ENCODE measurements around the gene CABP4. TPM values are rescaled to one million over a fixed set of nuclear protein-coding genes. Genes with fewer than 3 reads are reported as not detected.

The CABP4 gene
- total RNA-seq, 1 donor = not detected

GRCh38 chr11:67489203-67489884 lies 34.2 kb downstream of the CABP4 start:
- DNase-seq (ENCODE audit: low read depth) = no peak
- no peak for TF ChIP-seq CTCF (IDR thresholded peaks at IDR 0.05; ENCODE audit: insufficient read depth, low read length)
- no peak overlapping the region for H3K4me3 ChIP-seq (ENCODE audit: low read depth, low read length)

GRCh38 chr11:67489885-67490726 lies 35.0 kb downstream of the CABP4 start:
- no peak for TF ChIP-seq CTCF (IDR thresholded peaks at IDR 0.05; ENCODE audit: insufficient read depth, low read length)
- no peak for DNase-seq (ENCODE audit: low read depth)
- no peak overlapping the region for H3K4me3 ChIP-seq (ENCODE audit: low read depth, low read length)

- no peak for DNase-seq (ENCODE audit: low read depth)
- H3K4me3 ChIP-seq (ENCODE audit: low read depth, low read length) = no peak overlapping the region
- TF ChIP-seq CTCF (IDR thresholded peaks at IDR 0.05; ENCODE audit: insufficient read depth, low read length) = no peak
Observed at GRCh38 chr11:67490727-67491065, 35.5 kb downstream of the CABP4 start.

- no peak for TF ChIP-seq CTCF (IDR thresholded peaks at IDR 0.05; ENCODE audit: insufficient read depth, low read length)
Observed at GRCh38 chr11:67491276-67492068, 36.3 kb downstream of the CABP4 start.

GRCh38 chr11:67492069-67492727 lies 37.0 kb downstream of the CABP4 start:
- no peak for TF ChIP-seq CTCF (IDR thresholded peaks at IDR 0.05; ENCODE audit: insufficient read depth, low read length)
- DNase-seq (ENCODE audit: low read depth) = no peak
- no peak overlapping the region for H3K4me3 ChIP-seq (ENCODE audit: low read depth, low read length)

More at GRCh38 chr11:67491276-67492068, 36.3 kb downstream of the CABP4 start:
- no peak overlapping the region for H3K4me3 ChIP-seq (ENCODE audit: low read depth, low read length)
- DNase-seq (ENCODE audit: low read depth) = no peak

- TF ChIP-seq CTCF (IDR thresholded peaks at IDR 0.05; ENCODE audit: insufficient read depth, low read length) = no peak
- no peak overlapping the region for H3K4me3 ChIP-seq (ENCODE audit: low read depth, low read length)
- no peak for DNase-seq (ENCODE audit: low read depth)
Observed at GRCh38 chr11:67492801-67493547, 37.8 kb downstream of the CABP4 start.

Data from fibroblast of the aortic adventitia (primary cell).